Mucosa of descending colon (tissue), 3 donors: ENCODE measurements around the gene UCK2. TPM values are rescaled to one million over a fixed set of nuclear protein-coding genes. Genes with fewer than 3 reads are reported as not detected.

Experiments
- ATAC-seq: fragments of 200-7000 bp; cut with Tn5 transposase; one replicate; pipeline ENCODE4 v1.9.1; 2020; ENCODE audit warnings: mild to moderate bottlenecking, moderate library complexity
- DNase-seq, 3 donors: peaks; one replicate each; pipeline ENCODE4 v3.0.0-alpha.2; 2020
- H3K36me3 ChIP-seq: fragments of 200-600 bp; one replicate; pipeline ENCODE4 v1.8.0; 2021; ENCODE audit warnings: low read depth, mild to moderate bottlenecking
- H3K4me1 ChIP-seq: fragments of 200-600 bp; one replicate; pipeline ENCODE4 v1.8.0; 2021; ENCODE audit warnings: low read depth, mild to moderate bottlenecking
- H3K4me3 ChIP-seq: fragments of 200-600 bp; one replicate; pipeline ENCODE4 v1.8.0; 2021; ENCODE audit warnings: mild to moderate bottlenecking
- H3K9me3 ChIP-seq: fragments of 200-600 bp; one replicate; pipeline ENCODE4 v1.8.0; 2021; ENCODE audit warnings: mild to moderate bottlenecking
- intact Hi-C, 2 donors: fragments of 100-400 bp; cut with DNase I in 1 of 2; cut with micrococcal nuclease in 1 of 2; formaldehyde crosslinking; loops; one replicate each; pipeline versions ENCODE4 v1.11.0 to v1.11.1; 2022; cut with DNase I, micrococcal nuclease
- total RNA-seq, 3 donors: library from RNA; stranded (reverse); fragmentation: NEBNext Ultra II Directional in 2 of 3; extraction: Animal tissue kit (Norgen Biotek cat#: 25700) in 2 of 3; gene quantifications; one replicate each; pipeline versions ENCODE4 v1.2.1 to v1.2.4, GENCODE V29; 2021 to 2023
- TF ChIP-seq, protein P1 (sequence below): fragments of 200-600 bp; IDR thresholded peaks from one replicate; pipeline ENCODE4 v1.8.0; 2022; ENCODE audit warnings: antibody characterized with exemption, mild to moderate bottlenecking
- donor health status: DM: no; HTN: no; CAD: no; lungs with moderate emphysema.
- donor health status: DM: no; HTN: no; CAD: no.
- donor health status: DM: no; HTN: yes; CAD: no.

Gene UCK2
- total RNA-seq, 3 donors from 2014 or later: 41.6 to 86.5 (median 51.8) TPM

- TF ChIP-seq, protein P1, sequence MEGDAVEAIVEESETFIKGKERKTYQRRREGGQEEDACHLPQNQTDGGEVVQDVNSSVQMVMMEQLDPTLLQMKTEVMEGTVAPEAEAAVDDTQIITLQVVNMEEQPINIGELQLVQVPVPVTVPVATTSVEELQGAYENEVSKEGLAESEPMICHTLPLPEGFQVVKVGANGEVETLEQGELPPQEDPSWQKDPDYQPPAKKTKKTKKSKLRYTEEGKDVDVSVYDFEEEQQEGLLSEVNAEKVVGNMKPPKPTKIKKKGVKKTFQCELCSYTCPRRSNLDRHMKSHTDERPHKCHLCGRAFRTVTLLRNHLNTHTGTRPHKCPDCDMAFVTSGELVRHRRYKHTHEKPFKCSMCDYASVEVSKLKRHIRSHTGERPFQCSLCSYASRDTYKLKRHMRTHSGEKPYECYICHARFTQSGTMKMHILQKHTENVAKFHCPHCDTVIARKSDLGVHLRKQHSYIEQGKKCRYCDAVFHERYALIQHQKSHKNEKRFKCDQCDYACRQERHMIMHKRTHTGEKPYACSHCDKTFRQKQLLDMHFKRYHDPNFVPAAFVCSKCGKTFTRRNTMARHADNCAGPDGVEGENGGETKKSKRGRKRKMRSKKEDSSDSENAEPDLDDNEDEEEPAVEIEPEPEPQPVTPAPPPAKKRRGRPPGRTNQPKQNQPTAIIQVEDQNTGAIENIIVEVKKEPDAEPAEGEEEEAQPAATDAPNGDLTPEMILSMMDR: no peak
- Histone ChIP-seq H3K36me3 (no peaks in the 10 kb centered on the region), H3K9me3 (no peaks in the 10 kb centered on the region), H3K4me3 (no peak overlapping the region), H3K4me1 (peaks cover 4% of the 10 kb centered on the region)
- DNase-seq (no peak), ATAC-seq (no peak)
- intact Hi-C loops: no loop called here
Observed at GRCh38 chr1:165823552-165824268, 3.7 kb upstream of the UCK2 start.

DNA sequence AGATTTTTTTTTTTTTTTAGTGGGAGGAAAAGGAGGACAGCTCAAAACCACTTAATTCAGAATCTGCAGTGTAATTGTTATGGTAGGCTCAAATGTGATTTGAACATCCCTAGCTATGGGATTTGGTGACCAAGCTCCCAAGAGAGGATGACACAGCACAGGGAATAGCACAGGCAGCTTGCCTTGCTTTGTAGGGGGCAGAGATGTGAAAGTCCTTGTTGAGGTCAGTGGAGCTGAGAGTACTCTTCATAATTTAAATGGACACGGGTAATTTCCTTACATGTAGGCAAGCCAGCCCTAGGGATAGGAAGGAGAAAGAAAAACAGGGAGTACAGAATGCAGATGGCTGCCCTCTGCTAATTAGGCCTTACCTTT, 3.2 kb upstream of the UCK2 start:
- TF ChIP-seq, protein P1: no peak
- intact Hi-C loops: no loop called here
- no peaks in the 10 kb centered on the region for H3K36me3 ChIP-seq
- no peak overlapping the region for H3K4me3 ChIP-seq
- DNase-seq: no peak
- H3K9me3 ChIP-seq: no peaks in the 10 kb centered on the region
- peaks cover 4% of the 10 kb centered on the region for H3K4me1 ChIP-seq
- ATAC-seq: no peak

DNA sequence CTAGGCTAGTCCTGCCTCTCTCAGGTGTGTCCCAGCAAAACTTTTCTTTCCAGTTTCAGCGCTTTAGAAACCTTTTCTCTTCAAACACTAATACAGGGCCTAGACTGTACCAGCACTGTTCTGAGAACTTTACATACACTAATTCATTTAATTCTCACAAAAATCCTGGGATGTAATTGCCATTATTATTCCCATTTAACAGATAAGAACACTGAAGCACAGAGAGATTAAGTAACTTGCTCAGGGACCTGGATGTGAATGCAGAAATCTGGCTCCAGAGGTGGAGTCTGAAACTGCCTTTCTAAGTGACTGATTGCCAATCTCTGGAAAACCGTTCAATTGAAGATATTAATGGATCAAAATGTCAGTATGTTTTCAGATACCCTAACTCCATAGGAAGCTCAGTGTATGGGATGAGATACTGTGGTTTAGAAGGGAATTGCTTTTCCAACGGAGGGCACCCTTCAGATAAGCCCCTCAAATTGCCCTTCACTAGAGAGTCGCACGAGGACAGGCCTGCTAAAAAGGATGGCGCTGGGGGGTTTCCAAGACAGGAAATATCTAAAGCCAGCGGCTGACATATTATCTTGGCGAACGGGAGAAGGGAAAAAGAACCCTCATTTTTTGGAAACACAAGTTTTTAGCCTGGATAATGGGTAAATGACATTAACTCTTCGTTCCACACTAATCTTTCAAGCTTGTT, 698 bp upstream of the UCK2 start:
- TF ChIP-seq, protein P1: no peak
- intact Hi-C loops: no loop called here
- Histone ChIP-seq H3K4me1 (peaks cover 4% of the 10 kb centered on the region), H3K9me3 (no peaks in the 10 kb centered on the region), H3K4me3 (no peak overlapping the region), H3K36me3 (no peaks in the 10 kb centered on the region)
- DNase-seq (peak in 1 of 3 donors; percentile 13), ATAC-seq (no peak)

DNA sequence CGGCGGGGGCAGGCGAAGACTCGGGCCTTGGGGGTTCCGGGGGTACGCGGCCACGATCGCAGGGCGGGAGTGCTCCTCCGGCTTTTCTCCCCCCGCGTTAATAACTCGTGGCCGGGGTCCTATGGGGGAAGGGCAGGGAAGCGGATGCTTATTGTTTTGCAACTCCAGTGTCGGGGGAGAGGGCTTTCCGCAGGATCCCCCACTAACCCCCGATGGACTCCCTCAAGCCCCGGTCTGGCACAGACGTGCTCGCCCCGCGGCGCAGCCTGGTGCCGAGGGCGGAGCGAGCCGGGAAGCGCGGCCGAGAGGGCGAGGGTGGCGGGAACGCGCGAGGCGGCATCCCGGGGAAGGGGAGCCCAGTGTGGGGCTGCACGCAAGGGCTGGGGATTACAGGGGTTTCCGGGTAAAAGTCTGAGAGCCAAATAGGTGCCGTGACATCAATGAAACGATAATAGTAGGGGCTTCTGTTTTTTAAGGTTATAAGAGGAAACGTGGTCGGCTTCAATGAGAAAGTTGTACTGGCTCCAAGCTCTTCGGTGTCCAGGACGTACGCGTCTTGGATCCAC, 772 bp downstream of the UCK2 start:
- Histone ChIP-seq H3K4me1 (peaks cover 4% of the 10 kb centered on the region), H3K9me3 (no peaks in the 10 kb centered on the region), H3K4me3 (peak overlapping the region; percentile 74), H3K36me3 (no peaks in the 10 kb centered on the region)
- TF ChIP-seq, protein P1: no peak
- ATAC-seq (peak; percentile 61), DNase-seq (peak; percentile 62 to 76 (median 73))
- intact Hi-C loops: no loop called here

DNA sequence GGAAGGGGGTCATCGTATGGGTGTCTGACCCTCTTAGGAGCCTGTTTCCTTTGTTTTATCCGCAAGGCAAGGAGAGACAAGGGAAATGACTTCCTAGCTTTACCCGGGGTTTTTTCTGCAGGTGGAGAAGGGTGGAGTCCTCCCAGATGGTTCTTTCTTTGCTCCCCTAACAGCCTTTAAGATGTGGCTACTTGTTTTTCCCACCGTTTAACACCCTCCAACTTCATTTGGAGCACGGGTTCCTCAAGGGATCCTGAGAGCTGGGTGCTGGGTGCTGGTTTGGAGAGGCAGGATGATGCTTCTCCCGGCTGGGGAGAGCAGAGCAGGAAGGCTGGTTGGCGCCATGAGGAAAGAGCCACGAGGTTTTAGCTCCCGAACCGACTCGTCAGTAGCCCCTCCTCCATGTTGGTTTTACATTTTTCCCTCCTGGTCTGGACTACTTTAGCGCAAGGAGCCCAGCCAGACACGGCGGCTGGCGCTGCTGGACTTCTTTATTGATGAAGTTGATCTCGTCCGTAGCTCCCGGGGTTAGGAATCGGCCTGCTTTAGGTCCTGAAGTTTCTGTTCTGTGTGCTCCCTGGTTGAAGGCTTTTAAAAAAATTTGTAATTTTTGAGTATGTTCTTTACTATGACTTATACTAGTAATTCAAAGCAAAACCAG, 1.4 kb downstream of the UCK2 start:
- Histone ChIP-seq H3K4me1 (peaks cover 4% of the 10 kb centered on the region), H3K9me3 (no peaks in the 10 kb centered on the region), H3K4me3 (peak overlapping the region; percentile 74), H3K36me3 (no peaks in the 10 kb centered on the region)
- DNase-seq (peak; percentile 68 to 72 (median 71)), ATAC-seq (peak; percentile 66)
- intact Hi-C loops: no loop called here
- TF ChIP-seq, protein P1: no peak
